Measurements from ENCODE around the gene CTBP2. TPM values are rescaled to one million over a fixed set of nuclear protein-coding genes. Genes with fewer than 3 reads are reported as not detected.

CTBP2 gene
- total and polyA plus RNA-seq, 10 donors = 6.7 to 74.4 (median 40.1) TPM

DNA sequence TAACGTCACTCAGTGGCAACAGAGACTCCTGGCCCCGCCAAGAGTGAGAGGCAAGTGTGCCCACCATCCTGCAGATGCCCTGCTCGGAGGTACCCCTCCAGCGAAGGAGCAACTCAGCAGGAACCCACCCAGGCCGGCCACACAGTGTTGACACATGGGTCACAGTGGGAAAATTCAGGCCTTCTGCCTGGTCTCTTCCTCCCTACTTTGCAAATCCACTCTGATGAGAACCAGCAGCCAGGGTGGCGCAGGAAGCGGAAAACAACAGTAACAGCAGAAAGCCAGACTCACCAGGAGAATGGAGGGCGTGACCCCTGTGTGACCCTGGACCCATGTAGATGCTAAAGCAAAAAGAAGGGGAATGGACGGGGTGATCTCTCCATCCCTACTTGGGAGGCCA, 53.8 kb downstream of the CTBP2 start:
- H3K27ac ChIP-seq = no peak overlapping the region
- intact Hi-C loops (cut with DNase I; ENCODE audit: low total_unique reads) = no loop called here
- no peak for TF ChIP-seq POLR2AphosphoS5 (IDR thresholded peaks at IDR 0.05)
- no peak for TF ChIP-seq CTCF (IDR thresholded peaks at IDR 0.05 in 8 of 11, conservative IDR thresholded peaks at IDR 0.05 in 3 of 11)
- no peak for TF ChIP-seq POLR2A (IDR thresholded peaks at IDR 0.05)
- H3K9me3 ChIP-seq = peaks cover 0 to 11% (median 4%) of the 10 kb centered on the region in 8 donors
- H3K4me3 ChIP-seq = no peak overlapping the region
- DNase-seq = peak; percentile 48
- H3K36me3 ChIP-seq = peaks cover 0 to 54% (median 4%) of the 10 kb centered on the region in 6 donors
- H3K27me3 ChIP-seq (replicated peaks in 1 of 7) = no peaks in the 10 kb centered on the region
- H3K4me1 ChIP-seq = peaks cover 0 to 57% (median 29%) of the 10 kb centered on the region in 6 donors
- 85 to 94% (median 93%) methylated on average over 8 to 9 of the region's 9 CpGs for WGBS, 5 donors

- WGBS, 5 donors = 88 to 95% (median 91%) methylated on average over 9 of the region's 9 CpGs
- Histone ChIP-seq H3K36me3 (peaks cover 0 to 54% (median 4%) of the 10 kb centered on the region in 6 donors), H3K9me3 (peaks cover 0 to 11% (median 4%) of the 10 kb centered on the region in 8 donors), H3K4me1 (peaks cover 0 to 59% (median 33%) of the 10 kb centered on the region in 6 donors), H3K27ac (no peak overlapping the region), H3K4me3 (no peak overlapping the region), H3K27me3 (replicated peaks in 1 of 7) (no peaks in the 10 kb centered on the region)
- no peak for TF ChIP-seq POLR2AphosphoS5 (IDR thresholded peaks at IDR 0.05)
- no peak for TF ChIP-seq POLR2A (IDR thresholded peaks at IDR 0.05)
- no peak for TF ChIP-seq CTCF (IDR thresholded peaks at IDR 0.05 in 8 of 11, conservative IDR thresholded peaks at IDR 0.05 in 3 of 11)
- DNase-seq = peak; percentile 36
- intact Hi-C loops (cut with DNase I; ENCODE audit: low total_unique reads) = no loop called here
Measured at GRCh38 chr10:125105706-125106255, 54.6 kb downstream of the CTBP2 start.

DNA sequence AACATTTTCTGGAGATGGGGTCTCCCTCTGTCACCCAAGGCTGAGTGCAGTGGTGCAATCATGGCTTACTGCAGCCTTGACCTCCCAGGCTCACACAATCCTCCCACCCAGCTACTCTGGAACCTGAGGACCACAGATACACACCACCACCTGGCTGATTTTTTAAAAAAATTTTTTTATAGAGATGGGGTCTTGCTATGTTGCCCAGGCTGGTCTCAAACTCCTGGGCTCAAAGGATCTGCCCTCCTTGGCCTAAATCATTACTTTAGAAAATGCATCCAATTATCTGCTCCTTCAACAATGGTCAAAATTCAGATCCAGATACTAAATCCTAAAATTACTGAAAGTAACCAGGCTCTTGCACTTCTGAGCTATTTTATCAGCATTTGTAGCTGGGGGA, 55.2 kb downstream of the CTBP2 start:
- intact Hi-C loops (cut with DNase I; ENCODE audit: low total_unique reads) = no loop called here
- Histone ChIP-seq H3K9me3 (peaks cover 0 to 11% (median 4%) of the 10 kb centered on the region in 8 donors), H3K4me1 (peaks cover 0 to 65% (median 36%) of the 10 kb centered on the region in 6 donors), H3K27me3 (replicated peaks in 1 of 7) (no peaks in the 10 kb centered on the region), H3K27ac (no peak overlapping the region), H3K36me3 (peaks cover 0 to 51% (median 4%) of the 10 kb centered on the region in 6 donors), H3K4me3 (peak overlapping the region in 1 of 8 donors; percentile 3)
- no peak for TF ChIP-seq POLR2AphosphoS5 (IDR thresholded peaks at IDR 0.05)
- no peak for TF ChIP-seq POLR2A (IDR thresholded peaks at IDR 0.05)
- no peak for TF ChIP-seq CTCF (IDR thresholded peaks at IDR 0.05 in 8 of 11, conservative IDR thresholded peaks at IDR 0.05 in 3 of 11)
- peak; percentile 17 for DNase-seq

DNA sequence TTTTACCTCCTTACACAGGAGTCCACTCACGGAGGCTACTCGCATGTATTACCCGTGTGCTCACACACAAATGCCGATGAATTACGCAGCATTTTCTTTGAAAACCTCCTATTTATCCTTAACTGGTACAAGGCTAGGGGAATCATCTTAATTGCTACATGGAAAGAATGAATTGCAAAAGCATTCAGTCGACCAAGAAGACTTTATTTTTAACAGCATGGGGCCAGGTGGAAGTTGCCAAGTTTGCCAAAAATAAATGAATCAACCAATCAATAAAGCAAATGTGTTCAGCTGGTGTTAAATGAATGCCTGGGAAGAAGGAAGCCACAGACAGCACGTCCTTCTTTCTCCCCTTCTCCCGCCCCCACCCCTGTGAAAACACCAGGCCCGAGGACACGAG, 55.8 kb downstream of the CTBP2 start:
- DNase-seq = no peak
- Histone ChIP-seq H3K9me3 (peaks cover 0 to 11% (median 4%) of the 10 kb centered on the region in 8 donors), H3K4me3 (peak overlapping the region in 1 of 8 donors; percentile 3), H3K4me1 (peaks cover 0 to 66% (median 38%) of the 10 kb centered on the region in 6 donors), H3K27ac (no peak overlapping the region), H3K27me3 (replicated peaks in 1 of 7) (no peaks in the 10 kb centered on the region), H3K36me3 (peaks cover 0 to 45% (median 4%) of the 10 kb centered on the region in 6 donors)
- TF ChIP-seq CTCF (IDR thresholded peaks at IDR 0.05 in 8 of 11, conservative IDR thresholded peaks at IDR 0.05 in 3 of 11) (no peak), POLR2A (IDR thresholded peaks at IDR 0.05) (no peak), POLR2AphosphoS5 (IDR thresholded peaks at IDR 0.05) (no peak)
- WGBS, 5 donors = 60 to 73% (median 71%) methylated on average over 10 of the region's 10 CpGs
- intact Hi-C loops (cut with DNase I; ENCODE audit: low total_unique reads) = no loop called here

Data from spleen (tissue), 11 donors.